A673 (cell line): Measurements from ENCODE around the gene SKI.

ENCODE experiments used
- CTCF ChIP-seq: fragments of 300-800, 200-600 bp; sonication (generic); conservative IDR thresholded peaks from 2 replicates; pipeline ENCODE4 v1.5.1; 2017; ENCODE audit warnings: low read depth, mild to moderate bottlenecking, antibody characterized with exemption, low read length, moderate library complexity, mixed read lengths
- EZH2 ChIP-seq: fragments of 200-600 bp; sonication (generic); IDR thresholded peaks from 2 replicates; pipeline ENCODE4 v1.6.1; 2017; ENCODE audit warnings: borderline replicate concordance, low read depth, mild to moderate bottlenecking, mixed read lengths, antibody characterized with exemption, low read length; ENCODE audit not compliant: poor library complexity, severe bottlenecking

GRCh38 chr1:2258122-2258681 is 30.1 kb downstream of the SKI start:
- TF ChIP-seq CTCF (no peak), EZH2 (no peak)
